Fibroblast of the aortic adventitia (primary cell): Measurements from ENCODE around the gene NXPE2. TPM values are rescaled to one million over a fixed set of nuclear protein-coding genes. Genes with fewer than 3 reads are reported as not detected.
"Not testable (repeated sequence)": the region's sequence is repeated elsewhere in the genome, so short reads cannot be mapped to it uniquely, and the experiment has no call there.

Experiments used
- DNase-seq: peaks from one replicate; pipeline ENCODE4 v3.0.0-alpha.2; 2010; ENCODE audit warnings: low read depth
- H3K4me3 ChIP-seq: 2 replicates; pipeline ENCODE4 v1.5.1; 2011; ENCODE audit warnings: low read depth, mild to moderate bottlenecking, control low read depth, low read length, moderate library complexity
- CTCF ChIP-seq: IDR thresholded peaks from 2 replicates; pipeline ENCODE4 v1.5.1; 2011; ENCODE audit warnings: mild to moderate bottlenecking, low read length, control low read depth, inconsistent platforms; ENCODE audit not compliant: insufficient read depth
- total RNA-seq: library from RNA; depleted of rRNA; stranded (reverse); fragments of >200 nt; gene quantifications from 2 replicates; pipeline ENCODE4 v1.2.3, GENCODE V29; 2012; ENCODE audit warnings: low replicate concordance

NXPE2 gene
- total RNA-seq, result 0.09 TPM in 1 of 2 replicates, not detected in the other

GRCh38 chr11:114678125-114679036 lies at the start of gene NXPE2:
Gene NXPE2, plus strand, starts transcription at chr11:114678527. Its CDS starts 49 bp downstream, at chr11:114678576.
- DNase-seq, result no peak
- H3K4me3 ChIP-seq, result no peak within 1 kb of the TSS
- TF ChIP-seq CTCF, result no peak

GRCh38 chr11:114631445-114631965 lies 46.8 kb upstream of the NXPE2 start:
- H3K4me3 ChIP-seq, DNase-seq: not testable (repeated sequence)

GRCh38 chr11:114639440-114639839 lies 38.9 kb upstream of the NXPE2 start:
- H3K4me3 ChIP-seq, DNase-seq: not testable (repeated sequence)

GRCh38 chr11:114650661-114651060 lies 27.7 kb upstream of the NXPE2 start:
- DNase-seq, result no peak
- no peak overlapping the region for H3K4me3 ChIP-seq
- TF ChIP-seq CTCF, result no peak

GRCh38 chr11:114651145-114651718 lies 27.1 kb upstream of the NXPE2 start:
- TF ChIP-seq CTCF, result no peak
- H3K4me3 ChIP-seq, result no peak overlapping the region
- no peak for DNase-seq

- TF ChIP-seq CTCF, result no peak
- DNase-seq, result no peak
- H3K4me3 ChIP-seq, result no peak overlapping the region
Observed at GRCh38 chr11:114653148-114653547, 25.2 kb upstream of the NXPE2 start.

- H3K4me3 ChIP-seq, result no peak overlapping the region
- no peak for TF ChIP-seq CTCF
- DNase-seq, result no peak
Observed at GRCh38 chr11:114664641-114665040, 13.7 kb upstream of the NXPE2 start.
